ENCODE measurements around the gene TOMM6.

- TF ChIP-seq CTCF (IDR thresholded peaks at IDR 0.05) (peak in 1 of 4 experiments; percentile 3), POLR2A (IDR thresholded peaks at IDR 0.05) (no peak), POLR2AphosphoS5 (IDR thresholded peaks at IDR 0.05) (peak; percentile 76)
These were observed 20.2 kb upstream of the TOMM6 start for GRCh38 chr6:41767112-41767833.

All from prostate gland (tissue), 2 donors.